ENCODE measurements around the gene CMTM3.
"Not testable (repeated sequence)": the region's sequence is repeated elsewhere in the genome, so short reads cannot be mapped to it uniquely, and the experiment has no call there.

DNA sequence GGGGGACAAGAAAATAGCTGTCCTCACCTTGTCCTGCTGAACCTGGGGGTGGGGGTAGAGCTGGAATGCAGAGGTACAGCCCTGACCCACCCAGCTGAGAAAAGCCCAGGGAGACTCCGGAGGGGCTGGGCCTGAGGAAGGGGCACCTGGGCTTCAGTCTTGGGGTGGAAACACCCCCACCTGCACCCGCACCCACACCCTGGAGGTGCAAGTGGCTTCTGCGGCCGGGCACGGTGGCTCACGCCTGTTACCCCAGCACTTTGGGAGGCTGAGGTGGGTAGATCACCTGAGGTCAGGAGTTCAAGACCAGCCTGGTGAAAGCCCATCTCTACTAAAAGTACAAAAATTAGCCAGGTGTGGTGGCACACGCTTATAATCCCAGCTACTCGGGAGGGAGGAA, 7.4 kb downstream of the CMTM3 start:
- not testable (repeated sequence) for TF ChIP-seq KLF16 (tag by site-specific recombination; IDR thresholded peaks at IDR 0.05); ZNF10 (tag by site-specific recombination; IDR thresholded peaks at IDR 0.05); ZNF146 (tag by site-specific recombination; IDR thresholded peaks at IDR 0.05); KLF9 (tag by site-specific recombination; IDR thresholded peaks at IDR 0.05; ENCODE audit: low read depth); ZNF529 (tag by site-specific recombination; IDR thresholded peaks at IDR 0.05; ENCODE audit: insufficient replicate concordance); MEIS1 (CRISPR knock-in tag; IDR thresholded peaks at IDR 0.05; ENCODE audit: borderline replicate concordance); ZNF302 (tag by site-specific recombination; IDR thresholded peaks at IDR 0.05; ENCODE audit: low read depth); ZNF140 (tag by site-specific recombination; IDR thresholded peaks at IDR 0.05); ZBTB1 (tag by site-specific recombination; IDR thresholded peaks at IDR 0.05); MYNN (tag by site-specific recombination; IDR thresholded peaks at IDR 0.05; ENCODE audit: borderline replicate concordance)
- TF ChIP-seq, protein P1, sequence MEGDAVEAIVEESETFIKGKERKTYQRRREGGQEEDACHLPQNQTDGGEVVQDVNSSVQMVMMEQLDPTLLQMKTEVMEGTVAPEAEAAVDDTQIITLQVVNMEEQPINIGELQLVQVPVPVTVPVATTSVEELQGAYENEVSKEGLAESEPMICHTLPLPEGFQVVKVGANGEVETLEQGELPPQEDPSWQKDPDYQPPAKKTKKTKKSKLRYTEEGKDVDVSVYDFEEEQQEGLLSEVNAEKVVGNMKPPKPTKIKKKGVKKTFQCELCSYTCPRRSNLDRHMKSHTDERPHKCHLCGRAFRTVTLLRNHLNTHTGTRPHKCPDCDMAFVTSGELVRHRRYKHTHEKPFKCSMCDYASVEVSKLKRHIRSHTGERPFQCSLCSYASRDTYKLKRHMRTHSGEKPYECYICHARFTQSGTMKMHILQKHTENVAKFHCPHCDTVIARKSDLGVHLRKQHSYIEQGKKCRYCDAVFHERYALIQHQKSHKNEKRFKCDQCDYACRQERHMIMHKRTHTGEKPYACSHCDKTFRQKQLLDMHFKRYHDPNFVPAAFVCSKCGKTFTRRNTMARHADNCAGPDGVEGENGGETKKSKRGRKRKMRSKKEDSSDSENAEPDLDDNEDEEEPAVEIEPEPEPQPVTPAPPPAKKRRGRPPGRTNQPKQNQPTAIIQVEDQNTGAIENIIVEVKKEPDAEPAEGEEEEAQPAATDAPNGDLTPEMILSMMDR (tag by site-specific recombination; IDR thresholded peaks at IDR 0.05): not testable (repeated sequence)
- TF ChIP-seq, protein P2, sequence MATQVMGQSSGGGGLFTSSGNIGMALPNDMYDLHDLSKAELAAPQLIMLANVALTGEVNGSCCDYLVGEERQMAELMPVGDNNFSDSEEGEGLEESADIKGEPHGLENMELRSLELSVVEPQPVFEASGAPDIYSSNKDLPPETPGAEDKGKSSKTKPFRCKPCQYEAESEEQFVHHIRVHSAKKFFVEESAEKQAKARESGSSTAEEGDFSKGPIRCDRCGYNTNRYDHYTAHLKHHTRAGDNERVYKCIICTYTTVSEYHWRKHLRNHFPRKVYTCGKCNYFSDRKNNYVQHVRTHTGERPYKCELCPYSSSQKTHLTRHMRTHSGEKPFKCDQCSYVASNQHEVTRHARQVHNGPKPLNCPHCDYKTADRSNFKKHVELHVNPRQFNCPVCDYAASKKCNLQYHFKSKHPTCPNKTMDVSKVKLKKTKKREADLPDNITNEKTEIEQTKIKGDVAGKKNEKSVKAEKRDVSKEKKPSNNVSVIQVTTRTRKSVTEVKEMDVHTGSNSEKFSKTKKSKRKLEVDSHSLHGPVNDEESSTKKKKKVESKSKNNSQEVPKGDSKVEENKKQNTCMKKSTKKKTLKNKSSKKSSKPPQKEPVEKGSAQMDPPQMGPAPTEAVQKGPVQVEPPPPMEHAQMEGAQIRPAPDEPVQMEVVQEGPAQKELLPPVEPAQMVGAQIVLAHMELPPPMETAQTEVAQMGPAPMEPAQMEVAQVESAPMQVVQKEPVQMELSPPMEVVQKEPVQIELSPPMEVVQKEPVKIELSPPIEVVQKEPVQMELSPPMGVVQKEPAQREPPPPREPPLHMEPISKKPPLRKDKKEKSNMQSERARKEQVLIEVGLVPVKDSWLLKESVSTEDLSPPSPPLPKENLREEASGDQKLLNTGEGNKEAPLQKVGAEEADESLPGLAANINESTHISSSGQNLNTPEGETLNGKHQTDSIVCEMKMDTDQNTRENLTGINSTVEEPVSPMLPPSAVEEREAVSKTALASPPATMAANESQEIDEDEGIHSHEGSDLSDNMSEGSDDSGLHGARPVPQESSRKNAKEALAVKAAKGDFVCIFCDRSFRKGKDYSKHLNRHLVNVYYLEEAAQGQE (tag by site-specific recombination; IDR thresholded peaks at IDR 0.05): not testable (repeated sequence)
- TF ChIP-seq, protein P3, sequence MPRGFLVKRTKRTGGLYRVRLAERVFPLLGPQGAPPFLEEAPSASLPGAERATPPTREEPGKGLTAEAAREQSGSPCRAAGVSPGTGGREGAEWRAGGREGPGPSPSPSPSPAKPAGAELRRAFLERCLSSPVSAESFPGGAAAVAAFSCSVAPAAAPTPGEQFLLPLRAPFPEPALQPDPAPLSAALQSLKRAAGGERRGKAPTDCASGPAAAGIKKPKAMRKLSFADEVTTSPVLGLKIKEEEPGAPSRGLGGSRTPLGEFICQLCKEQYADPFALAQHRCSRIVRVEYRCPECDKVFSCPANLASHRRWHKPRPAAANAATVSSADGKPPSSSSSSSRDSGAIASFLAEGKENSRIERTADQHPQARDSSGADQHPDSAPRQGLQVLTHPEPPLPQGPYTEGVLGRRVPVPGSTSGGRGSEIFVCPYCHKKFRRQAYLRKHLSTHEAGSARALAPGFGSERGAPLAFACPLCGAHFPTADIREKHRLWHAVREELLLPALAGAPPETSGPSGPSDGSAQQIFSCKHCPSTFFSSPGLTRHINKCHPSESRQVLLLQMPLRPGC (tag by site-specific recombination; IDR thresholded peaks at IDR 0.05): not testable (repeated sequence)

Data from HEK293 (cell line).